ENCODE data around the gene CHID1.

The CHID1 gene

GRCh38 chr11:947744-948143 lies 37.1 kb upstream of the CHID1 start:
- no peak for TF ChIP-seq NFRKB (IDR thresholded peaks at IDR 0.05)
- TF ChIP-seq HDGF (IDR thresholded peaks at IDR 0.05; ENCODE audit: borderline replicate concordance) = no peak
- no peak for TF ChIP-seq TARDBP (IDR thresholded peaks at IDR 0.05)
- TF ChIP-seq L3MBTL2 (conservative IDR thresholded peaks at IDR 0.05) = no peak
- no peak for TF ChIP-seq ZNF384 (IDR thresholded peaks at IDR 0.05)
- TF ChIP-seq FOXK2 (IDR thresholded peaks at IDR 0.05) = no peak
- no peak for TF ChIP-seq BHLHE40 (IDR thresholded peaks at IDR 0.05; ENCODE audit: borderline replicate concordance)
- TF ChIP-seq SUZ12 (IDR thresholded peaks at IDR 0.05) = no peak
- TF ChIP-seq FOXM1 (IDR thresholded peaks at IDR 0.05; ENCODE audit: borderline replicate concordance) = no peak
- TF ChIP-seq PKNOX1 (IDR thresholded peaks at IDR 0.05) = no peak
- no peak for TF ChIP-seq ARNT (IDR thresholded peaks at IDR 0.05)
- no peak for TF ChIP-seq CTBP1 (IDR thresholded peaks at IDR 0.05; ENCODE audit: borderline replicate concordance)
- TF ChIP-seq SP1 (IDR thresholded peaks at IDR 0.05) = no peak
- no peak for TF ChIP-seq FOXA1 (IDR thresholded peaks at IDR 0.05)
- POLR2A ChIA-PET = no interaction called here
- no peak for DNase-seq (ENCODE audit: extremely low spot score)
- CTCF ChIA-PET = no interaction called here

GRCh38 chr11:945986-946385 lies 35.4 kb upstream of the CHID1 start:
- ChIA-PET POLR2A (no interaction called here), CTCF (interaction anchor here (1.2 kb wide), 1 partner anchor 10 kb away, joined by 3 read pairs; no protein-coding TSS in a partner anchor)
- TF ChIP-seq ARNT (IDR thresholded peaks at IDR 0.05) = no peak
- no peak for TF ChIP-seq FOXA1 (IDR thresholded peaks at IDR 0.05)
- no peak for TF ChIP-seq PKNOX1 (IDR thresholded peaks at IDR 0.05)
- no peak for TF ChIP-seq CTBP1 (IDR thresholded peaks at IDR 0.05; ENCODE audit: borderline replicate concordance)
- no peak for TF ChIP-seq BHLHE40 (IDR thresholded peaks at IDR 0.05; ENCODE audit: borderline replicate concordance)
- no peak for TF ChIP-seq FOXK2 (IDR thresholded peaks at IDR 0.05)
- no peak for TF ChIP-seq NFRKB (IDR thresholded peaks at IDR 0.05)
- TF ChIP-seq ELF4 (IDR thresholded peaks at IDR 0.05) = no peak
- no peak for TF ChIP-seq ZNF384 (IDR thresholded peaks at IDR 0.05)
- TF ChIP-seq LEF1 (IDR thresholded peaks at IDR 0.05; ENCODE audit: borderline replicate concordance) = no peak
- no peak for TF ChIP-seq L3MBTL2 (conservative IDR thresholded peaks at IDR 0.05)
- no peak for TF ChIP-seq SUZ12 (IDR thresholded peaks at IDR 0.05)
- no peak for TF ChIP-seq HDGF (IDR thresholded peaks at IDR 0.05; ENCODE audit: borderline replicate concordance)
- no peak for TF ChIP-seq TARDBP (IDR thresholded peaks at IDR 0.05)
- TF ChIP-seq SP1 (IDR thresholded peaks at IDR 0.05) = no peak
- no peak for TF ChIP-seq FOXM1 (IDR thresholded peaks at IDR 0.05; ENCODE audit: borderline replicate concordance)
- no peak for DNase-seq (ENCODE audit: extremely low spot score)

DNA sequence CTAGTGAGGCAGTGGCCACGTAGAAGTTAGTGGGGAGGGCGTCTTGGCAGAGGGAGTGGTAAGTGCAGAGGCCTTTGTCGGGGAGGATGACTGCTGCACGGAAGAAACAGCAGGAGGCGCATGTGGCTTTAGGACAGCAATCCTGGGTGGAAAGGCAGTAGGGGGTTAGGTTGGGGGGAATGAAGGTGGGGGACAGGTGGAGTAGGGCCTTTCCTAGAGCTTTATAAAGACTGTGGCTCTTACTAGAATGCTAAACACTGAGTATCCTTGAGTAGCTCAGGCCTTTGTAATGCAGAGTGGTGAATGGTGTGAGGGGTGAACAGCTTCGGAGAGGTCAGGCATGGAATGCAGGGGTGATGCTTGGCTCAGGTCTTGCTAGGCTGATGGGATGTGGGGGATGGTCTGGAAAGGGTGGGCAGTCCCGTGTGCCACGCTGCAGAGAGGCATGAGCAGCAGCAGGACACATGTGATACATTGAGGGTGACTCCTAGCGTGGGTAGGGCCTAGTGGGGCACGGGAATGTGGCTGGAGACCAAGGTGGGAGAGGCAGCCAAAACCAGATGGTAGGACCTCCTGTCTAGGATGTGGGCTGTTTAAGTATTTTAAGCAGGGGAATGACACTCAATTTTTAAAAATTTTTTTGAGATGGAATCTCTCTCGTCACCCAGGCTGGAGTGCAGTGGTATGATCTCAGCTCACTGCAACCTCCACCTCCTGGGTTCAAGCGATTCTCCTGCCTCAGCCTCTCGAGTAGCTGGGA lies 34.3 kb upstream of the CHID1 start:
- ChIA-PET CTCF (interaction anchor here (0.6 kb wide), 1 partner anchor 15 kb away, joined by 8 read pairs; no protein-coding TSS in a partner anchor), POLR2A (no interaction called here)
- DNase-seq (ENCODE audit: extremely low spot score) = no peak
- TF ChIP-seq LEF1 (IDR thresholded peaks at IDR 0.05; ENCODE audit: borderline replicate concordance) = no peak
- no peak for TF ChIP-seq ARNT (IDR thresholded peaks at IDR 0.05)
- no peak for TF ChIP-seq FOXA1 (IDR thresholded peaks at IDR 0.05)
- no peak for TF ChIP-seq NFRKB (IDR thresholded peaks at IDR 0.05)
- no peak for TF ChIP-seq PKNOX1 (IDR thresholded peaks at IDR 0.05)
- no peak for TF ChIP-seq ZNF384 (IDR thresholded peaks at IDR 0.05)
- no peak for TF ChIP-seq CTBP1 (IDR thresholded peaks at IDR 0.05; ENCODE audit: borderline replicate concordance)
- no peak for TF ChIP-seq TARDBP (IDR thresholded peaks at IDR 0.05)
- TF ChIP-seq FOXM1 (IDR thresholded peaks at IDR 0.05; ENCODE audit: borderline replicate concordance) = no peak

DNA sequence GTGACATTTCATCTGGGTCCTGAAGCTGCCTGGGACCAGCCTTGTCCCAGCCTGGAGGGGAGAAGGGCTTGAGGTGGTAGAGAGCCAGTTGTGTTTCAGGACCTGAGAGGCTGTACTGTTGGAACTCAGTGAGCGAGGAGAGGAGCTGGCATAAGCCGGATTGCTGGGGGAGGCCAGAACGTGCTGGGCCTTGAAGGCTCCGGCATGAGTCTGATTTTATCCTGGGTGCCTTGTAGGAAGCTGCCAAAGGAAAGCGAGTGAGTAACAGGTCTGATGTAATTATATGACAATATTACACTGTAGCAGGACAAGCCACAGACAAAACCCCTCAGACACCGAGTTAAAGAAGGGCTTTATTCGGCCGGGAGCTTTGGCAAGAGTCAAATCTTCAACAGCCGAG lies 32.2 kb upstream of the CHID1 start:
- no peak for DNase-seq (ENCODE audit: extremely low spot score)
- ChIA-PET CTCF (interaction anchor here (0.6 kb wide), 2 partner anchors 89 to 102 kb away, joined by 3 to 6 read pairs; no protein-coding TSS in a partner anchor), POLR2A (interaction anchor here (1.2 kb wide), 1 partner anchor 14 kb away, joined by 3 read pairs; no protein-coding TSS in a partner anchor)
- TF ChIP-seq PKNOX1 (IDR thresholded peaks at IDR 0.05) = no peak

GRCh38 chr11:940496-941135 lies 30.0 kb upstream of the CHID1 start:
- no peak for DNase-seq (ENCODE audit: extremely low spot score)
- TF ChIP-seq FOXA1 (IDR thresholded peaks at IDR 0.05) (no peak), SP1 (IDR thresholded peaks at IDR 0.05) (no peak), HDGF (IDR thresholded peaks at IDR 0.05; ENCODE audit: borderline replicate concordance) (no peak), L3MBTL2 (conservative IDR thresholded peaks at IDR 0.05) (no peak), ZNF384 (IDR thresholded peaks at IDR 0.05) (no peak), SUZ12 (IDR thresholded peaks at IDR 0.05) (no peak), CTBP1 (IDR thresholded peaks at IDR 0.05; ENCODE audit: borderline replicate concordance) (no peak), NFRKB (IDR thresholded peaks at IDR 0.05) (no peak), ARNT (IDR thresholded peaks at IDR 0.05) (no peak), LEF1 (IDR thresholded peaks at IDR 0.05; ENCODE audit: borderline replicate concordance) (no peak), BHLHE40 (IDR thresholded peaks at IDR 0.05; ENCODE audit: borderline replicate concordance) (no peak), TARDBP (IDR thresholded peaks at IDR 0.05) (no peak)
- ChIA-PET POLR2A (no interaction called here), CTCF (no interaction called here)

Measured in HEK293T (cell line).